IMR-90 (cell line): ENCODE data around the gene CXCR6. TPM values are rescaled to one million over a fixed set of nuclear protein-coding genes. Genes with fewer than 3 reads are reported as not detected.

Source experiments
- ATAC-seq: fragments of 200-7000 bp; cut with Tn5 transposase; 2 replicates; pipeline ENCODE4 v1.9.1; 2020; ENCODE audit warnings: low read depth, mild to moderate bottlenecking, moderate library complexity
- BruUV-seq: library from RNA; stranded (reverse); fragments of 400-500 nt; replicated peaks from 2 replicates; lab custom pipeline; 2021; lab: Mats Ljungman, UMichigan
- CTCF ChIA-PET: fragments of 300-600 bp; formaldehyde crosslinking; extraction: SDS; loops from one replicate; lab custom pipeline; 2021; ENCODE audit warnings: antibody characterized with exemption; lab: Yijun Ruan, JAX
- POLR2A ChIA-PET: fragments of 300-600 bp; sonication (Branson Sonifier 250); formaldehyde crosslinking; loops from one replicate; lab custom pipeline; 2022; ENCODE audit warnings: antibody characterized with exemption; ENCODE audit not compliant: unreplicated experiment; lab: Charles Lee
- DNase-seq: peaks from one replicate; pipeline ENCODE4 v3.0.0; 2013
- H2AFZ ChIP-seq: replicated peaks from 2 replicates; pipeline ENCODE3; 2013; ENCODE audit warnings: low read length, mild to moderate bottlenecking; ENCODE audit not compliant: poor library complexity
- H2AK5ac ChIP-seq: 2 replicates; pipeline ENCODE4 v1.6.1; 2013; ENCODE audit warnings: low read depth, low read length, inconsistent platforms
- H2AK9ac ChIP-seq: replicated peaks from 2 replicates; pipeline ENCODE3; 2013; ENCODE audit warnings: mild to moderate bottlenecking, low read depth, low read length, moderate library complexity; ENCODE audit not compliant: poor library complexity
- H2BK120ac ChIP-seq: 2 replicates; pipeline ENCODE4 v1.6.1; 2013; ENCODE audit warnings: low read depth, low read length, inconsistent platforms
- H2BK15ac ChIP-seq: 3 replicates; pipeline ENCODE4 v1.6.1; 2013; ENCODE audit warnings: low read depth, low read length, inconsistent platforms
- H2BK20ac ChIP-seq: 2 replicates; pipeline ENCODE4 v1.6.1; 2013; ENCODE audit warnings: low read depth, mild to moderate bottlenecking, inconsistent platforms, low read length, moderate library complexity
- H2BK5ac ChIP-seq: 2 replicates; pipeline ENCODE4 v1.6.1; 2013; ENCODE audit warnings: mild to moderate bottlenecking, low read depth, low read length, inconsistent platforms; ENCODE audit not compliant: poor library complexity, severe bottlenecking
- H3K14ac ChIP-seq: replicated peaks from 2 replicates; pipeline ENCODE4 v1.6.1; 2013; ENCODE audit warnings: low read depth, low read length, inconsistent platforms
- H3K18ac ChIP-seq: 2 replicates; pipeline ENCODE4 v1.6.1; 2013; ENCODE audit warnings: low read depth, low read length, control low read depth
- H3K23ac ChIP-seq: 2 replicates; pipeline ENCODE4 v1.6.1; 2013; ENCODE audit warnings: low read depth, low read length, inconsistent platforms
- H3K27ac ChIP-seq: 2 replicates; pipeline ENCODE4 v1.5.1; 2013; ENCODE audit warnings: mild to moderate bottlenecking, control low read depth, low read length; ENCODE audit not compliant: insufficient read depth
- H3K27me3 ChIP-seq: 2 replicates; pipeline ENCODE4 v1.6.1; 2013; ENCODE audit warnings: low read length; ENCODE audit not compliant: control insufficient read depth, insufficient read depth
- H3K36me3 ChIP-seq: 2 replicates; pipeline ENCODE4 v1.6.1; 2013; ENCODE audit warnings: low read length, mixed read lengths; ENCODE audit not compliant: control insufficient read depth, insufficient read depth
- H3K4ac ChIP-seq: 2 replicates; pipeline ENCODE4 v1.6.1; 2013; ENCODE audit warnings: low read depth, low read length, inconsistent platforms
- H3K4me1 ChIP-seq: 2 replicates; pipeline ENCODE4 v1.6.1; 2013; ENCODE audit warnings: low read length, mixed read lengths; ENCODE audit not compliant: control insufficient read depth, insufficient read depth
- H3K4me2 ChIP-seq: 2 replicates; pipeline ENCODE4 v1.6.1; 2013; ENCODE audit warnings: low read depth, mild to moderate bottlenecking, control low read depth, low read length, moderate library complexity
- H3K4me3 ChIP-seq: 2 replicates; pipeline ENCODE4 v1.5.1; 2013; ENCODE audit warnings: low read depth, mild to moderate bottlenecking, control low read depth, low read length, moderate library complexity; ENCODE audit not compliant: insufficient read depth
- H3K56ac ChIP-seq: 2 replicates; pipeline ENCODE4 v1.6.1; 2013; ENCODE audit warnings: low read length, inconsistent platforms; ENCODE audit not compliant: insufficient read depth; ENCODE audit errors: extremely low read depth
- H3K79me1 ChIP-seq, 2 experiments: 2 replicates each; pipeline ENCODE4 v1.6.1; 2013; ENCODE audit warnings: low read length in 2 of 2, inconsistent platforms in 1 of 2, low read depth in 1 of 2
- H3K9ac ChIP-seq: 2 replicates; pipeline ENCODE4 v1.6.1; 2013; ENCODE audit warnings: low read depth, low read length, control low read depth
- H3K9me1 ChIP-seq: 2 replicates; pipeline ENCODE4 v1.6.1; 2013; ENCODE audit warnings: low read length, inconsistent platforms; ENCODE audit not compliant: insufficient read depth
- H3K9me3 ChIP-seq: 2 replicates; pipeline ENCODE4 v1.6.1; 2013; ENCODE audit warnings: low read length; ENCODE audit not compliant: control insufficient read depth, insufficient read depth
- H4K20me1 ChIP-seq: 2 replicates; pipeline ENCODE4 v1.6.1; 2013; ENCODE audit warnings: low read length, inconsistent platforms; ENCODE audit not compliant: insufficient read depth
- H4K5ac ChIP-seq: 2 replicates; pipeline ENCODE4 v1.6.1; 2013; ENCODE audit warnings: mild to moderate bottlenecking, low read depth, low read length, control low read depth
- H4K8ac ChIP-seq, 2 experiments: 2 replicates each; pipeline ENCODE4 v1.6.1; 2013; ENCODE audit warnings: low read depth in 2 of 2, low read length in 2 of 2, control low read depth in 1 of 2, inconsistent platforms in 1 of 2
- H4K91ac ChIP-seq: 2 replicates; pipeline ENCODE4 v1.6.1; 2013; ENCODE audit warnings: low read depth, low read length, inconsistent platforms; ENCODE audit not compliant: insufficient read depth
- BHLHE40 ChIP-seq: fragments of 150-350 bp; IDR thresholded peaks from 2 replicates; pipeline ENCODE4 v1.6.1; 2016; ENCODE audit warnings: mild to moderate bottlenecking, low read depth, low read length
- CEBPB ChIP-seq: IDR thresholded peaks from 2 replicates; pipeline ENCODE4 v1.6.1; 2012; ENCODE audit warnings: low read depth, low read length, improper control_type of control experiment
- CHD1 ChIP-seq: IDR thresholded peaks from 2 replicates; pipeline ENCODE4 v1.6.1; 2012; ENCODE audit warnings: low read depth, low read length, improper control_type of control experiment
- FOS ChIP-seq: fragments of 150-350 bp; IDR thresholded peaks from 2 replicates; pipeline ENCODE4 v1.6.1; 2016; ENCODE audit warnings: low read depth, low read length
- MAFK ChIP-seq: IDR thresholded peaks from 2 replicates; pipeline ENCODE4 v1.6.1; 2012; ENCODE audit warnings: low read depth, low read length, improper control_type of control experiment
- MAZ ChIP-seq: IDR thresholded peaks from 2 replicates; pipeline ENCODE4 v1.6.1; 2012; ENCODE audit warnings: low read depth, mild to moderate bottlenecking, low read length, improper control_type of control experiment, moderate library complexity, borderline replicate concordance
- MXI1 ChIP-seq: IDR thresholded peaks from 2 replicates; pipeline ENCODE4 v1.6.1; 2012; ENCODE audit warnings: low read depth, mild to moderate bottlenecking, low read length, moderate library complexity, borderline replicate concordance
- NFE2L2 ChIP-seq: fragments of 150-350 bp; IDR thresholded peaks from 2 replicates; pipeline ENCODE4 v1.6.1; 2016; ENCODE audit warnings: low read depth, mild to moderate bottlenecking, low read length
- POLR2A ChIP-seq: IDR thresholded peaks from 2 replicates; pipeline ENCODE4 v1.6.1; 2012; ENCODE audit warnings: mild to moderate bottlenecking, low read depth, low read length
- RAD21 ChIP-seq: IDR thresholded peaks from 2 replicates; pipeline ENCODE4 v1.6.1; 2012; ENCODE audit warnings: low read length, improper control_type of control experiment
- RCOR1 ChIP-seq: IDR thresholded peaks from 2 replicates; pipeline ENCODE4 v1.6.1; 2012; ENCODE audit warnings: mild to moderate bottlenecking, low read length, improper control_type of control experiment; ENCODE audit not compliant: insufficient replicate concordance
- RFX5 ChIP-seq: IDR thresholded peaks from 2 replicates; pipeline ENCODE4 v1.8.0; 2012; ENCODE audit warnings: low read depth, mild to moderate bottlenecking, low read length, moderate library complexity
- whole genome bisulfite sequencing, 2 experiments: methylation state at CpG; one replicate each; pipeline versions ENCODE4 v1.1.5 to v1.1.7; 2013; ENCODE audit warnings: missing lambda C conversion rate in 2 of 2; ENCODE audit not compliant: insufficient read length in 1 of 2; ENCODE audit errors: extremely low coverage in 2 of 2; 5-methylcytosine and 5-hydroxymethylcytosine counted together
- dilution Hi-C: fragments of 300-500 bp; cut with HindIII; formaldehyde crosslinking; loops from one replicate; pipeline ENCODE4 v1.14.3; 2018; ENCODE audit warnings: low sequenced_read_pairs; ENCODE audit not compliant: unreplicated experiment
- in situ Hi-C: fragments of 300-500 bp; cut with MboI; formaldehyde crosslinking; loops from 3 replicates; pipeline ENCODE4 v1.14.3; 2019; ENCODE audit warnings: low sequenced_read_pairs, inconsistent platforms, mixed read lengths
- intact Hi-C: fragments of 100-400 bp; cut with micrococcal nuclease; formaldehyde crosslinking; loops from 2 replicates; pipeline ENCODE4 v1.10.0; 2022
- polyA plus RNA-seq, 3 experiments: library from polyadenylated mRNA; depleted of rRNA; stranded (reverse); fragments of >200 nt; gene quantifications; 2 replicates each; pipeline ENCODE4 v1.2.3, GENCODE V29; 2012; ENCODE audit warnings: low replicate concordance in 1 of 3
- total RNA-seq: library from RNA; depleted of rRNA; stranded (reverse); fragments of >200 nt; gene quantifications from 2 replicates; pipeline ENCODE4 v1.2.3, GENCODE V29; 2012
- TF ChIP-seq, protein P1 (sequence below): conservative IDR thresholded peaks from 2 replicates; pipeline ENCODE4 v1.5.1; 2012; ENCODE audit warnings: mild to moderate bottlenecking, low read depth, low read length, improper control_type of control experiment
- TF ChIP-seq, protein P2 (sequence below): fragments of 150-350 bp; IDR thresholded peaks from 2 replicates; pipeline ENCODE4 v1.6.1; 2016; ENCODE audit warnings: low read depth, mild to moderate bottlenecking, low read length, moderate library complexity, borderline replicate concordance
- TF ChIP-seq, protein P3 (sequence below): fragments of 150-350 bp; IDR thresholded peaks from 2 replicates; pipeline ENCODE4 v1.6.1; 2017; ENCODE audit warnings: mild to moderate bottlenecking, antibody characterized with exemption, low read length, low read depth

The CXCR6 gene
- total and polyA plus RNA-seq, 2 of the 4 experiments (the other 2 are of a cell fraction): not detected

DNA sequence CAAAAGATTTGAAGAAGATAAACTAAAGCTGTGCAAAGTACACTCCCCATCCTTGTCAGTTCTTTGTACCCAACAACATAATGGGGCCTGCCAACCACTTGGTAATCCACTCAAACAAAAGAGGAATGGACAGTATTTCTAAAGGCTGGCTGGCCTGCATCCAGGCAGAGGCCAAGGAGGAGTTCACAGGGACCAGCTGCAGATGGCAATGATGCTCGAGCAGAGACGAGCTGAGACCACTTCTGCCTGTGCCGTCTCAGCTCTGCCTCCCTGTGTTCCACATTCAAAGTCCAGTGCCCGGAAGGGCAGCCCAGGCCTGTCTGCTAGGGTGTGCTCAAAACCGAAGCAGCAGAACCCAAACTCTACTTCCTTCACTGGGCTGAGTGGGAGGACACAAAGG, 14.3 kb downstream of the CXCR6 start:
- in situ Hi-C loops (no loop called here), intact Hi-C loops (no loop called here), dilution Hi-C loops (no loop called here)
- H4K20me1 ChIP-seq: no peaks in the 10 kb centered on the region
- no peaks in the 10 kb centered on the region for H3K9me3 ChIP-seq
- H2BK20ac ChIP-seq: no peak overlapping the region
- H3K27ac ChIP-seq: no peak overlapping the region
- POLR2A ChIA-PET: no interaction called here
- H3K9ac ChIP-seq: no peak overlapping the region
- DNase-seq (no peak), ATAC-seq (no peak)
- CTCF ChIA-PET: interaction anchor here (0.8 to 1.5 kb wide), 2 partner anchors 122 to 124 kb away, joined by 3 read pairs; no protein-coding TSS in a partner anchor
- no peak overlapping the region for H2AFZ ChIP-seq
- no peak overlapping the region for H4K5ac ChIP-seq
- no peak overlapping the region for H2AK5ac ChIP-seq
- BruUV-seq: no TSS peak
- no peak overlapping the region for H3K18ac ChIP-seq
- no peaks in the 10 kb centered on the region for H3K27me3 ChIP-seq
- H2AK9ac ChIP-seq: no peak overlapping the region
- peaks cover 2% of the 10 kb centered on the region; the same call in 1 of the 2 replicates for H3K4me1 ChIP-seq
- peaks cover 76% of the 10 kb centered on the region for H3K36me3 ChIP-seq
- no peak overlapping the region for H2BK120ac ChIP-seq
- H3K79me1 ChIP-seq: no peaks in the 10 kb centered on the region
- H4K8ac ChIP-seq: no peak overlapping the region
- TF ChIP-seq NFE2L2 (no peak), MAZ (no peak), MAFK (no peak), RCOR1 (no peak), CHD1 (no peak), MXI1 (no peak), POLR2A (no peak), RAD21 (no peak), RFX5 (no peak), CEBPB (no peak), BHLHE40 (no peak), FOS (no peak)
- TF ChIP-seq, protein P1, sequence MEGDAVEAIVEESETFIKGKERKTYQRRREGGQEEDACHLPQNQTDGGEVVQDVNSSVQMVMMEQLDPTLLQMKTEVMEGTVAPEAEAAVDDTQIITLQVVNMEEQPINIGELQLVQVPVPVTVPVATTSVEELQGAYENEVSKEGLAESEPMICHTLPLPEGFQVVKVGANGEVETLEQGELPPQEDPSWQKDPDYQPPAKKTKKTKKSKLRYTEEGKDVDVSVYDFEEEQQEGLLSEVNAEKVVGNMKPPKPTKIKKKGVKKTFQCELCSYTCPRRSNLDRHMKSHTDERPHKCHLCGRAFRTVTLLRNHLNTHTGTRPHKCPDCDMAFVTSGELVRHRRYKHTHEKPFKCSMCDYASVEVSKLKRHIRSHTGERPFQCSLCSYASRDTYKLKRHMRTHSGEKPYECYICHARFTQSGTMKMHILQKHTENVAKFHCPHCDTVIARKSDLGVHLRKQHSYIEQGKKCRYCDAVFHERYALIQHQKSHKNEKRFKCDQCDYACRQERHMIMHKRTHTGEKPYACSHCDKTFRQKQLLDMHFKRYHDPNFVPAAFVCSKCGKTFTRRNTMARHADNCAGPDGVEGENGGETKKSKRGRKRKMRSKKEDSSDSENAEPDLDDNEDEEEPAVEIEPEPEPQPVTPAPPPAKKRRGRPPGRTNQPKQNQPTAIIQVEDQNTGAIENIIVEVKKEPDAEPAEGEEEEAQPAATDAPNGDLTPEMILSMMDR: no peak
- TF ChIP-seq, protein P2, sequence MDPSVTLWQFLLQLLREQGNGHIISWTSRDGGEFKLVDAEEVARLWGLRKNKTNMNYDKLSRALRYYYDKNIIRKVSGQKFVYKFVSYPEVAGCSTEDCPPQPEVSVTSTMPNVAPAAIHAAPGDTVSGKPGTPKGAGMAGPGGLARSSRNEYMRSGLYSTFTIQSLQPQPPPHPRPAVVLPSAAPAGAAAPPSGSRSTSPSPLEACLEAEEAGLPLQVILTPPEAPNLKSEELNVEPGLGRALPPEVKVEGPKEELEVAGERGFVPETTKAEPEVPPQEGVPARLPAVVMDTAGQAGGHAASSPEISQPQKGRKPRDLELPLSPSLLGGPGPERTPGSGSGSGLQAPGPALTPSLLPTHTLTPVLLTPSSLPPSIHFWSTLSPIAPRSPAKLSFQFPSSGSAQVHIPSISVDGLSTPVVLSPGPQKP: no peak
- TF ChIP-seq, protein P3, sequence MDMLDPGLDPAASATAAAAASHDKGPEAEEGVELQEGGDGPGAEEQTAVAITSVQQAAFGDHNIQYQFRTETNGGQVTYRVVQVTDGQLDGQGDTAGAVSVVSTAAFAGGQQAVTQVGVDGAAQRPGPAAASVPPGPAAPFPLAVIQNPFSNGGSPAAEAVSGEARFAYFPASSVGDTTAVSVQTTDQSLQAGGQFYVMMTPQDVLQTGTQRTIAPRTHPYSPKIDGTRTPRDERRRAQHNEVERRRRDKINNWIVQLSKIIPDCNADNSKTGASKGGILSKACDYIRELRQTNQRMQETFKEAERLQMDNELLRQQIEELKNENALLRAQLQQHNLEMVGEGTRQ: no peak
- no peak overlapping the region for H3K56ac ChIP-seq
- no peak overlapping the region for H3K4me2 ChIP-seq
- H3K14ac ChIP-seq: no peak overlapping the region
- no peak overlapping the region for H2BK15ac ChIP-seq
- no peak overlapping the region for H3K23ac ChIP-seq
- H3K9me1 ChIP-seq: peaks cover 7% of the 10 kb centered on the region; the same call in 1 of the 2 replicates
- H4K91ac ChIP-seq: no peak overlapping the region
- H2BK5ac ChIP-seq: no peak overlapping the region
- no peak overlapping the region for H3K4ac ChIP-seq
- no peak overlapping the region for H3K4me3 ChIP-seq
- no CpG with 5 or more reads among the region's 5 CpGs for WGBS, 2 experiments
